K562 (cell line): ENCODE data around the gene BRD7. TPM values are rescaled to one million over a fixed set of nuclear protein-coding genes. Genes with fewer than 3 reads are reported as not detected.

Experiments used
- ATAC-seq: fragments of 200-7000 bp; cut with Tn5 transposase; 3 replicates; pipeline ENCODE4 v1.9.1; 2020; ENCODE audit warnings: moderate library complexity
- BruUV-seq: library from RNA; stranded (reverse); fragments of 400-500 nt; replicated peaks from 2 replicates; lab custom pipeline; 2021; lab: Mats Ljungman, UMichigan
- CTCF ChIA-PET: fragments of 300-600 bp; formaldehyde crosslinking; extraction: SDS; loops from one replicate; lab custom pipeline; 2021; ENCODE audit warnings: low intra/inter-chr PET ratio; lab: Yijun Ruan, JAX
- POLR2A ChIA-PET: fragments of 300-600, 350-650 bp; sonication (Branson Sonifier 250); formaldehyde crosslinking; extraction: SDS; loops from one replicate; lab custom pipeline; 2021; ENCODE audit warnings: antibody characterized with exemption, inconsistent platforms; lab: Yijun Ruan, JAX
- DNase-seq, 4 experiments: peaks; one replicate each; pipeline versions ENCODE4 v3.0.0 to v3.0.0-alpha.2; 2011 to 2018; ENCODE audit warnings: low spot score in 3 of 4, mixed read lengths in 3 of 4; ENCODE audit errors: extremely low read depth in 1 of 4
- FAIRE-seq: peaks from 2 replicates; lab custom pipeline; 2011; peaks lifted over from hg19 to GRCh38; lab: Jason Lieb, UNC
- H2AFZ ChIP-seq: 2 replicates; pipeline ENCODE4 v1.6.0; 2011; ENCODE audit warnings: low read depth, low read length, control low read depth, inconsistent platforms
- H3K27ac ChIP-seq: fragments of 200-600 bp; 3 replicates; pipeline ENCODE4 v1.8.0; 2011; ENCODE audit warnings: low read depth, mild to moderate bottlenecking, control low read depth, inconsistent platforms, low read length, moderate library complexity, mixed read lengths; ENCODE audit errors: extremely low read depth
- H3K27me3 ChIP-seq, 2 experiments: fragments of 300-600 bp in 1 of 2; 2 replicates in 1 of 2; 3 replicates in 1 of 2; pipeline versions ENCODE4 v1.6.0 to v1.8.0; 2011; ENCODE audit warnings: inconsistent platforms in 2 of 2, low read length in 2 of 2, mild to moderate bottlenecking in 1 of 2, mixed read lengths in 1 of 2, moderate library complexity in 1 of 2; ENCODE audit not compliant: control insufficient read depth in 2 of 2, insufficient read depth in 2 of 2
- H3K36me3 ChIP-seq: fragments of 300-600 bp; 3 replicates; pipeline ENCODE4 v1.8.0; 2011; ENCODE audit warnings: mild to moderate bottlenecking, low read length, inconsistent platforms; ENCODE audit not compliant: control insufficient read depth, insufficient read depth
- H3K4me1 ChIP-seq, 2 experiments: fragments of 200-600 bp in 1 of 2; replicated peaks in 1 of 2; 2 replicates in 1 of 2; 3 replicates in 1 of 2; pipeline versions ENCODE4 v1.5.1 to v1.8.0; 2011; ENCODE audit warnings: inconsistent platforms in 2 of 2, low read length in 2 of 2, mild to moderate bottlenecking in 1 of 2, mixed read lengths in 1 of 2, moderate library complexity in 1 of 2; ENCODE audit not compliant: control insufficient read depth in 2 of 2, insufficient read depth in 2 of 2
- H3K4me2 ChIP-seq: 2 replicates; pipeline ENCODE4 v1.6.1; 2011; ENCODE audit warnings: low read length, control low read depth, inconsistent platforms, mixed read lengths; ENCODE audit not compliant: insufficient read depth
- H3K4me3 ChIP-seq: fragments of 200-600 bp; sonication (generic), shearing (Covaris generic); 2 replicates; pipeline ENCODE4 v1.5.1; 2016; ENCODE audit warnings: control low read depth, inconsistent platforms
- H3K79me2 ChIP-seq: fragments of 200-600 bp; 3 replicates; pipeline ENCODE4 v1.8.0; 2011; ENCODE audit warnings: low read length, inconsistent platforms; ENCODE audit not compliant: control insufficient read depth, insufficient read depth
- H3K9ac ChIP-seq, 2 experiments: 2 replicates each; pipeline versions ENCODE4 v1.6.0 to v1.6.1; 2011; ENCODE audit warnings: low read depth in 2 of 2, low read length in 2 of 2, control low read depth in 1 of 2, inconsistent platforms in 1 of 2, mild to moderate bottlenecking in 1 of 2, mixed read lengths in 1 of 2; ENCODE audit not compliant: insufficient read depth in 1 of 2
- H3K9me1 ChIP-seq: one replicate; pipeline ENCODE4 v1.6.0; 2011; ENCODE audit warnings: inconsistent platforms, mild to moderate bottlenecking, low read length, moderate library complexity; ENCODE audit not compliant: control insufficient read depth, insufficient read depth
- H3K9me3 ChIP-seq: replicated peaks from 2 replicates; pipeline ENCODE4 v1.5.1; 2011; ENCODE audit warnings: low read depth, low read length, inconsistent platforms; ENCODE audit not compliant: control insufficient read depth, insufficient read depth
- H4K20me1 ChIP-seq: replicated peaks from 2 replicates; pipeline ENCODE4 v1.6.1; 2011; ENCODE audit warnings: low read length, inconsistent platforms, mixed read lengths; ENCODE audit not compliant: control insufficient read depth, insufficient read depth
- CTCF ChIP-seq, 3 experiments: IDR thresholded peaks in 2 of 3; conservative IDR thresholded peaks in 1 of 3; 2 replicates each; pipeline ENCODE4 v1.5.1; 2011 to 2012; ENCODE audit warnings: low read length in 3 of 3, mild to moderate bottlenecking in 3 of 3, control low read depth in 2 of 3, improper control_type of control experiment in 1 of 3, inconsistent platforms in 1 of 3, low read depth in 1 of 3, mixed read lengths in 1 of 3, moderate library complexity in 1 of 3; ENCODE audit not compliant: insufficient read depth in 2 of 3
- NR2C1 ChIP-seq, 2 experiments: fragments of 450-650 bp; IDR thresholded peaks; 2 replicates each; pipeline ENCODE4 v1.6.1; 2017; ENCODE audit warnings: mild to moderate bottlenecking in 2 of 2, antibody characterized with exemption in 1 of 2, inconsistent platforms in 1 of 2, missing compliant biosample characterization in 1 of 2, missing genetic modification characterization in 1 of 2
- NR2F6 ChIP-seq: fragments of 450-650 bp; formaldehyde crosslinking; IDR thresholded peaks from 2 replicates; pipeline ENCODE4 v1.4.0; 2020; ENCODE audit warnings: mild to moderate bottlenecking
- NRF1 ChIP-seq, 2 experiments: fragments of 450-650 bp; IDR thresholded peaks in 1 of 2; conservative IDR thresholded peaks in 1 of 2; 2 replicates each; pipeline ENCODE4 v1.6.1; 2014; ENCODE audit warnings: mild to moderate bottlenecking in 2 of 2
- RUNX1 ChIP-seq: sonication (generic); IDR thresholded peaks from 2 replicates; pipeline ENCODE4 v1.6.1; 2016; ENCODE audit warnings: antibody characterized with exemption, low read depth
- SFPQ ChIP-seq: fragments of 200-400 bp; formaldehyde crosslinking; IDR thresholded peaks from 2 replicates; pipeline ENCODE4 v1.6.1; 2017; ENCODE audit warnings: mild to moderate bottlenecking, low read depth, low read length, moderate library complexity
- TAF9B ChIP-seq: fragments of 450-650 bp; IDR thresholded peaks from 2 replicates; pipeline ENCODE4 v1.6.1; 2018; ENCODE audit warnings: mild to moderate bottlenecking; ENCODE audit not compliant: partially characterized antibody
- TCF7 ChIP-seq: sonication (generic); IDR thresholded peaks from 2 replicates; pipeline ENCODE4 v1.6.1; 2016; ENCODE audit warnings: antibody characterized with exemption, borderline replicate concordance
- U2AF1 ChIP-seq: fragments of 200-400 bp; formaldehyde crosslinking; optimal IDR thresholded peaks from 2 replicates; pipeline ENCODE3; 2017; ENCODE audit warnings: mild to moderate bottlenecking, low read depth, low read length, moderate library complexity
- ZC3H4 ChIP-seq: sonication (generic); formaldehyde crosslinking; IDR thresholded peaks from 2 replicates; pipeline ENCODE4 v1.9.0; 2021; ENCODE audit warnings: missing genetic modification reagents, borderline replicate concordance
- ZNF592 ChIP-seq: fragments of 450-650 bp; IDR thresholded peaks from 2 replicates; pipeline ENCODE4 v1.6.1; 2017; ENCODE audit warnings: antibody characterized with exemption, mild to moderate bottlenecking
- ZNF778 ChIP-seq: fragments of 450-650 bp; formaldehyde crosslinking; IDR thresholded peaks from 2 replicates; pipeline ENCODE4 v1.4.0; 2020; ENCODE audit warnings: mild to moderate bottlenecking, moderate library complexity
- WGBS: fragments of 100-300 bp; shearing (Covaris generic); methylation state at CpG from one replicate; pipeline ENCODE4 v1.1.6; 2016; ENCODE audit warnings: low coverage, mixed read lengths; ENCODE audit not compliant: insufficient coverage; ENCODE audit errors: missing lambda C conversion rate; 5-methylcytosine and 5-hydroxymethylcytosine counted together
- in situ Hi-C: fragments of 300-500 bp; cut with MboI; formaldehyde crosslinking; loops from 4 replicates; pipeline ENCODE4 v1.15.0; 2018; ENCODE audit warnings: inconsistent platforms, mixed read lengths
- intact Hi-C: fragments of 100-400 bp; cut with micrococcal nuclease; formaldehyde crosslinking; loops from 2 replicates; pipeline ENCODE4 v1.14.2; 2022
- polyA plus RNA-seq, 8 experiments: library from polyadenylated mRNA; depleted of rRNA in 4 of 8; stranded (reverse) in 5 of 8; unstranded in 3 of 8; fragments of >200 nt; fragmentation: Nextera tagmentation in 2 of 8; fragmentation: Illumina TruSeq in 1 of 8; extraction: Ambion mirVana in 2 of 8; extraction: Trizol in 1 of 8; gene quantifications; 2 replicates each; pipeline versions ENCODE4 v1.2.1 to v1.2.3, GENCODE V29; 2011 to 2014; ENCODE audit warnings: inconsistent platforms in 1 of 8, missing spikeins in 1 of 8
- total RNA-seq, 7 experiments: library from RNA; depleted of rRNA in 6 of 7; stranded (reverse); fragments of >200 nt in 6 of 7; fragmentation: Illumina TruSeq in 2 of 7; extraction: Trizol in 2 of 7; gene quantifications; 2 replicates each; pipeline versions ENCODE4 v1.2.1 to v1.2.3, GENCODE V29; 2011 to 2021; ENCODE audit warnings: low replicate concordance in 1 of 7

The BRD7 gene
- total and polyA plus RNA-seq, 9 of the 15 experiments (the other 6 are each of a cell fraction or from before 2014, with no cell fraction given), result 20.6 to 101 (median 68.7) TPM

- intact Hi-C loops (no loop called here), in situ Hi-C loops (no loop called here)
- no peak overlapping the region for H2AFZ ChIP-seq
- H4K20me1 ChIP-seq, result peaks cover 3% of the 10 kb centered on the region; the same call in 1 of the 2 replicates
- CTCF ChIA-PET, result no interaction called here
- H3K79me2 ChIP-seq, result peaks cover 5% of the 10 kb centered on the region; the same call in 2 of the 3 replicates
- no peak overlapping the region for H3K27ac ChIP-seq
- no peaks in the 10 kb centered on the region for H3K27me3 ChIP-seq
- peaks cover 9 to 30% of the 10 kb centered on the region in 2 experiments for H3K4me1 ChIP-seq
- no peak overlapping the region for H3K9ac ChIP-seq
- WGBS, result no CpG with 5 or more reads among the region's 1 CpG
- H3K36me3 ChIP-seq, result peaks cover 75% of the 10 kb centered on the region
- DNase-seq, result no peak
- no peak for FAIRE-seq
- no peak for ATAC-seq
- H3K4me2 ChIP-seq, result no peak overlapping the region
- BruUV-seq, result no TSS peak
- H3K9me1 ChIP-seq, result no peaks in the 10 kb centered on the region
- POLR2A ChIA-PET, result interaction anchor here (1.1 kb wide), 1 partner anchor 10 kb away, joined by 3 read pairs; no protein-coding TSS in a partner anchor
- H3K9me3 ChIP-seq, result no peaks in the 10 kb centered on the region
- no peak overlapping the region for H3K4me3 ChIP-seq
- TF ChIP-seq NR2F6 (no peak), TAF9B (no peak), CTCF (IDR thresholded peaks at IDR 0.05 in 2 of 3, conservative IDR thresholded peaks at IDR 0.05 in 1 of 3; ENCODE audit: insufficient read depth in 2 of 3, low read depth in 1 of 3, low read length in 3 of 3) (no peak), ZNF778 (CRISPR knock-in tag) (no peak), ZNF592 (no peak), TCF7 (no peak), U2AF1 (no peak), NRF1 (conservative IDR thresholded peaks at IDR 0.05 in 1 of 2, IDR thresholded peaks at IDR 0.05 in 1 of 2) (no peak), RUNX1 (no peak), SFPQ (no peak), ZC3H4 (CRISPR knock-in tag) (no peak), NR2C1 (IDR thresholded peaks at IDR 0.05) (no peak), NR2C1 (tag; IDR thresholded peaks at IDR 0.05) (no peak)
Measured at GRCh38 chr16:50336884-50337283, 31.9 kb downstream of the BRD7 start.
